GM10266 (cell line): ENCODE data around the gene SGF29.

Source experiments
- DNase-seq: peaks from one replicate; pipeline ENCODE4 v3.0.0; 2012; ENCODE audit errors: extremely low spot score
- CTCF ChIP-seq: IDR thresholded peaks from 2 replicates; pipeline ENCODE4 v1.5.1; 2012; ENCODE audit warnings: mild to moderate bottlenecking, low read depth; ENCODE audit not compliant: control insufficient read depth, insufficient read depth; ENCODE audit errors: missing control alignments

The SGF29 gene

GRCh38 chr16:28586466-28586865 is 32.7 kb downstream of the SGF29 start:
- no peak for TF ChIP-seq CTCF
- no peak for DNase-seq

GRCh38 chr16:28587386-28587785 is 33.7 kb downstream of the SGF29 start:
- DNase-seq: no peak
- no peak for TF ChIP-seq CTCF

- TF ChIP-seq CTCF: no peak
- DNase-seq: no peak
Measured at GRCh38 chr16:28589069-28589468, 35.3 kb downstream of the SGF29 start.

GRCh38 chr16:28589930-28590329 is 36.2 kb downstream of the SGF29 start:
- DNase-seq: no peak
- TF ChIP-seq CTCF: no peak

GRCh38 chr16:28590384-28591340 is 36.9 kb downstream of the SGF29 start:
- DNase-seq: no peak
- no peak for TF ChIP-seq CTCF

- no peak for DNase-seq
- TF ChIP-seq CTCF: no peak
Measured at GRCh38 chr16:28591355-28591754, 37.6 kb downstream of the SGF29 start.

- DNase-seq: no peak
- no peak for TF ChIP-seq CTCF
Measured at GRCh38 chr16:28592511-28592910, 38.8 kb downstream of the SGF29 start.
